IMR-90 (cell line): ENCODE measurements around the gene ABCA12. TPM values are rescaled to one million over a fixed set of nuclear protein-coding genes. Genes with fewer than 3 reads are reported as not detected.

Experiments used
- ATAC-seq: fragments of 200-7000 bp; cut with Tn5 transposase; 2 replicates; pipeline ENCODE4 v1.9.1; 2020; ENCODE audit warnings: low read depth, mild to moderate bottlenecking, moderate library complexity
- BruUV-seq: library from RNA; stranded (reverse); fragments of 400-500 nt; replicated peaks from 2 replicates; lab custom pipeline; 2021; lab: Mats Ljungman, UMichigan
- CTCF ChIA-PET: fragments of 300-600 bp; formaldehyde crosslinking; extraction: SDS; loops from one replicate; lab custom pipeline; 2021; ENCODE audit warnings: antibody characterized with exemption; lab: Yijun Ruan, JAX
- POLR2A ChIA-PET: fragments of 300-600 bp; sonication (Branson Sonifier 250); formaldehyde crosslinking; loops from one replicate; lab custom pipeline; 2022; ENCODE audit warnings: antibody characterized with exemption; ENCODE audit not compliant: unreplicated experiment; lab: Charles Lee
- DNase-seq: peaks from one replicate; pipeline ENCODE4 v3.0.0; 2013
- H2AFZ ChIP-seq: replicated peaks from 2 replicates; pipeline ENCODE3; 2013; ENCODE audit warnings: low read length, mild to moderate bottlenecking; ENCODE audit not compliant: poor library complexity
- H2AK5ac ChIP-seq: 2 replicates; pipeline ENCODE4 v1.6.1; 2013; ENCODE audit warnings: low read depth, low read length, inconsistent platforms
- H2AK9ac ChIP-seq: replicated peaks from 2 replicates; pipeline ENCODE3; 2013; ENCODE audit warnings: mild to moderate bottlenecking, low read depth, low read length, moderate library complexity; ENCODE audit not compliant: poor library complexity
- H2BK120ac ChIP-seq: 2 replicates; pipeline ENCODE4 v1.6.1; 2013; ENCODE audit warnings: low read depth, low read length, inconsistent platforms
- H2BK15ac ChIP-seq: 3 replicates; pipeline ENCODE4 v1.6.1; 2013; ENCODE audit warnings: low read depth, low read length, inconsistent platforms
- H2BK20ac ChIP-seq: 2 replicates; pipeline ENCODE4 v1.6.1; 2013; ENCODE audit warnings: low read depth, mild to moderate bottlenecking, inconsistent platforms, low read length, moderate library complexity
- H2BK5ac ChIP-seq: 2 replicates; pipeline ENCODE4 v1.6.1; 2013; ENCODE audit warnings: mild to moderate bottlenecking, low read depth, low read length, inconsistent platforms; ENCODE audit not compliant: poor library complexity, severe bottlenecking
- H3K14ac ChIP-seq: replicated peaks from 2 replicates; pipeline ENCODE4 v1.6.1; 2013; ENCODE audit warnings: low read depth, low read length, inconsistent platforms
- H3K18ac ChIP-seq: 2 replicates; pipeline ENCODE4 v1.6.1; 2013; ENCODE audit warnings: low read depth, low read length, control low read depth
- H3K23ac ChIP-seq: 2 replicates; pipeline ENCODE4 v1.6.1; 2013; ENCODE audit warnings: low read depth, low read length, inconsistent platforms
- H3K27ac ChIP-seq: 2 replicates; pipeline ENCODE4 v1.5.1; 2013; ENCODE audit warnings: mild to moderate bottlenecking, control low read depth, low read length; ENCODE audit not compliant: insufficient read depth
- H3K27me3 ChIP-seq: 2 replicates; pipeline ENCODE4 v1.6.1; 2013; ENCODE audit warnings: low read length; ENCODE audit not compliant: control insufficient read depth, insufficient read depth
- H3K36me3 ChIP-seq: 2 replicates; pipeline ENCODE4 v1.6.1; 2013; ENCODE audit warnings: low read length, mixed read lengths; ENCODE audit not compliant: control insufficient read depth, insufficient read depth
- H3K4ac ChIP-seq: 2 replicates; pipeline ENCODE4 v1.6.1; 2013; ENCODE audit warnings: low read depth, low read length, inconsistent platforms
- H3K4me1 ChIP-seq: 2 replicates; pipeline ENCODE4 v1.6.1; 2013; ENCODE audit warnings: low read length, mixed read lengths; ENCODE audit not compliant: control insufficient read depth, insufficient read depth
- H3K4me2 ChIP-seq: 2 replicates; pipeline ENCODE4 v1.6.1; 2013; ENCODE audit warnings: low read depth, mild to moderate bottlenecking, control low read depth, low read length, moderate library complexity
- H3K4me3 ChIP-seq: 2 replicates; pipeline ENCODE4 v1.5.1; 2013; ENCODE audit warnings: low read depth, mild to moderate bottlenecking, control low read depth, low read length, moderate library complexity; ENCODE audit not compliant: insufficient read depth
- H3K56ac ChIP-seq: 2 replicates; pipeline ENCODE4 v1.6.1; 2013; ENCODE audit warnings: low read length, inconsistent platforms; ENCODE audit not compliant: insufficient read depth; ENCODE audit errors: extremely low read depth
- H3K79me1 ChIP-seq, 2 experiments: 2 replicates each; pipeline ENCODE4 v1.6.1; 2013; ENCODE audit warnings: low read length in 2 of 2, inconsistent platforms in 1 of 2, low read depth in 1 of 2
- H3K9ac ChIP-seq: 2 replicates; pipeline ENCODE4 v1.6.1; 2013; ENCODE audit warnings: low read depth, low read length, control low read depth
- H3K9me1 ChIP-seq: 2 replicates; pipeline ENCODE4 v1.6.1; 2013; ENCODE audit warnings: low read length, inconsistent platforms; ENCODE audit not compliant: insufficient read depth
- H3K9me3 ChIP-seq: 2 replicates; pipeline ENCODE4 v1.6.1; 2013; ENCODE audit warnings: low read length; ENCODE audit not compliant: control insufficient read depth, insufficient read depth
- H4K20me1 ChIP-seq: 2 replicates; pipeline ENCODE4 v1.6.1; 2013; ENCODE audit warnings: low read length, inconsistent platforms; ENCODE audit not compliant: insufficient read depth
- H4K5ac ChIP-seq: 2 replicates; pipeline ENCODE4 v1.6.1; 2013; ENCODE audit warnings: mild to moderate bottlenecking, low read depth, low read length, control low read depth
- H4K8ac ChIP-seq, 2 experiments: 2 replicates each; pipeline ENCODE4 v1.6.1; 2013; ENCODE audit warnings: low read depth in 2 of 2, low read length in 2 of 2, control low read depth in 1 of 2, inconsistent platforms in 1 of 2
- H4K91ac ChIP-seq: 2 replicates; pipeline ENCODE4 v1.6.1; 2013; ENCODE audit warnings: low read depth, low read length, inconsistent platforms; ENCODE audit not compliant: insufficient read depth
- BHLHE40 ChIP-seq: fragments of 150-350 bp; IDR thresholded peaks from 2 replicates; pipeline ENCODE4 v1.6.1; 2016; ENCODE audit warnings: mild to moderate bottlenecking, low read depth, low read length
- CHD1 ChIP-seq: IDR thresholded peaks from 2 replicates; pipeline ENCODE4 v1.6.1; 2012; ENCODE audit warnings: low read depth, low read length, improper control_type of control experiment
- ELK1 ChIP-seq: fragments of 150-350 bp; IDR thresholded peaks from 2 replicates; pipeline ENCODE4 v1.6.1; 2016; ENCODE audit warnings: low read depth, mild to moderate bottlenecking, low read length, moderate library complexity, borderline replicate concordance
- FOS ChIP-seq: fragments of 150-350 bp; IDR thresholded peaks from 2 replicates; pipeline ENCODE4 v1.6.1; 2016; ENCODE audit warnings: low read depth, low read length
- MAFK ChIP-seq: IDR thresholded peaks from 2 replicates; pipeline ENCODE4 v1.6.1; 2012; ENCODE audit warnings: low read depth, low read length, improper control_type of control experiment
- MAZ ChIP-seq: IDR thresholded peaks from 2 replicates; pipeline ENCODE4 v1.6.1; 2012; ENCODE audit warnings: low read depth, mild to moderate bottlenecking, low read length, improper control_type of control experiment, moderate library complexity, borderline replicate concordance
- RCOR1 ChIP-seq: IDR thresholded peaks from 2 replicates; pipeline ENCODE4 v1.6.1; 2012; ENCODE audit warnings: mild to moderate bottlenecking, low read length, improper control_type of control experiment; ENCODE audit not compliant: insufficient replicate concordance
- RFX5 ChIP-seq: IDR thresholded peaks from 2 replicates; pipeline ENCODE4 v1.8.0; 2012; ENCODE audit warnings: low read depth, mild to moderate bottlenecking, low read length, moderate library complexity
- SMC3 ChIP-seq: fragments of 150-350 bp; IDR thresholded peaks from 2 replicates; pipeline ENCODE4 v1.6.1; 2016; ENCODE audit warnings: low read depth, mild to moderate bottlenecking, antibody characterized with exemption, low read length, moderate library complexity
- WGBS, 2 experiments: methylation state at CpG; one replicate each; pipeline versions ENCODE4 v1.1.5 to v1.1.7; 2013; ENCODE audit warnings: missing lambda C conversion rate in 2 of 2; ENCODE audit not compliant: insufficient read length in 1 of 2; ENCODE audit errors: extremely low coverage in 2 of 2; 5-methylcytosine and 5-hydroxymethylcytosine counted together
- dilution Hi-C: fragments of 300-500 bp; cut with HindIII; formaldehyde crosslinking; loops from one replicate; pipeline ENCODE4 v1.14.3; 2018; ENCODE audit warnings: low sequenced_read_pairs; ENCODE audit not compliant: unreplicated experiment
- in situ Hi-C: fragments of 300-500 bp; cut with MboI; formaldehyde crosslinking; loops from 3 replicates; pipeline ENCODE4 v1.14.3; 2019; ENCODE audit warnings: low sequenced_read_pairs, inconsistent platforms, mixed read lengths
- intact Hi-C: fragments of 100-400 bp; cut with micrococcal nuclease; formaldehyde crosslinking; loops from 2 replicates; pipeline ENCODE4 v1.10.0; 2022
- polyA plus RNA-seq, 3 experiments: library from polyadenylated mRNA; depleted of rRNA; stranded (reverse); fragments of >200 nt; gene quantifications; 2 replicates each; pipeline ENCODE4 v1.2.3, GENCODE V29; 2012; ENCODE audit warnings: low replicate concordance in 1 of 3
- total RNA-seq: library from RNA; depleted of rRNA; stranded (reverse); fragments of >200 nt; gene quantifications from 2 replicates; pipeline ENCODE4 v1.2.3, GENCODE V29; 2012
- TF ChIP-seq, protein P1 (sequence below): conservative IDR thresholded peaks from 2 replicates; pipeline ENCODE4 v1.5.1; 2012; ENCODE audit warnings: mild to moderate bottlenecking, low read depth, low read length, improper control_type of control experiment

The ABCA12 gene
- total and polyA plus RNA-seq, 2 of the 4 experiments (the other 2 are of a cell fraction) = under 0.01 TPM; not detected in 1

- no peak overlapping the region for H3K56ac ChIP-seq
- H2BK20ac ChIP-seq = no peak overlapping the region
- dilution Hi-C loops = no loop called here
- no peaks in the 10 kb centered on the region for H3K36me3 ChIP-seq
- H3K4me3 ChIP-seq = no peak overlapping the region
- no peaks in the 10 kb centered on the region for H3K9me3 ChIP-seq
- in situ Hi-C loops = no loop called here
- no peak overlapping the region for H3K18ac ChIP-seq
- H3K27me3 ChIP-seq = no peaks in the 10 kb centered on the region
- TF ChIP-seq MAFK (no peak), RCOR1 (no peak), BHLHE40 (no peak), MAZ (no peak), FOS (no peak), SMC3 (no peak), ELK1 (no peak), CHD1 (no peak), RFX5 (no peak)
- TF ChIP-seq, protein P1, sequence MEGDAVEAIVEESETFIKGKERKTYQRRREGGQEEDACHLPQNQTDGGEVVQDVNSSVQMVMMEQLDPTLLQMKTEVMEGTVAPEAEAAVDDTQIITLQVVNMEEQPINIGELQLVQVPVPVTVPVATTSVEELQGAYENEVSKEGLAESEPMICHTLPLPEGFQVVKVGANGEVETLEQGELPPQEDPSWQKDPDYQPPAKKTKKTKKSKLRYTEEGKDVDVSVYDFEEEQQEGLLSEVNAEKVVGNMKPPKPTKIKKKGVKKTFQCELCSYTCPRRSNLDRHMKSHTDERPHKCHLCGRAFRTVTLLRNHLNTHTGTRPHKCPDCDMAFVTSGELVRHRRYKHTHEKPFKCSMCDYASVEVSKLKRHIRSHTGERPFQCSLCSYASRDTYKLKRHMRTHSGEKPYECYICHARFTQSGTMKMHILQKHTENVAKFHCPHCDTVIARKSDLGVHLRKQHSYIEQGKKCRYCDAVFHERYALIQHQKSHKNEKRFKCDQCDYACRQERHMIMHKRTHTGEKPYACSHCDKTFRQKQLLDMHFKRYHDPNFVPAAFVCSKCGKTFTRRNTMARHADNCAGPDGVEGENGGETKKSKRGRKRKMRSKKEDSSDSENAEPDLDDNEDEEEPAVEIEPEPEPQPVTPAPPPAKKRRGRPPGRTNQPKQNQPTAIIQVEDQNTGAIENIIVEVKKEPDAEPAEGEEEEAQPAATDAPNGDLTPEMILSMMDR = no peak
- ChIA-PET POLR2A (no interaction called here), CTCF (no interaction called here)
- H4K91ac ChIP-seq = no peak overlapping the region
- H3K79me1 ChIP-seq = no peaks in the 10 kb centered on the region
- H3K14ac ChIP-seq = no peak overlapping the region
- no peak for DNase-seq
- BruUV-seq = no TSS peak
- H3K27ac ChIP-seq = no peak overlapping the region
- no peak overlapping the region for H4K8ac ChIP-seq
- H2AK5ac ChIP-seq = no peak overlapping the region
- no peak overlapping the region for H4K5ac ChIP-seq
- no peaks in the 10 kb centered on the region for H3K4me1 ChIP-seq
- no peak overlapping the region for H2BK15ac ChIP-seq
- intact Hi-C loops = no loop called here
- no peaks in the 10 kb centered on the region for H4K20me1 ChIP-seq
- H3K23ac ChIP-seq = no peak overlapping the region
- no peak overlapping the region for H2AFZ ChIP-seq
- H2AK9ac ChIP-seq = no peak overlapping the region
- no peak for ATAC-seq
- H2BK5ac ChIP-seq = no peak overlapping the region
- H3K9me1 ChIP-seq = no peaks in the 10 kb centered on the region
- H3K4ac ChIP-seq = no peak overlapping the region
- H2BK120ac ChIP-seq = no peak overlapping the region
- H3K4me2 ChIP-seq = no peak overlapping the region
- no CpG with 5 or more reads among the region's 1 CpG for WGBS, 2 experiments
- no peak overlapping the region for H3K9ac ChIP-seq
These were observed 21.7 kb upstream of the ABCA12 start for GRCh38 chr2:215160081-215160480.
